NCI-H526 (cell line): ENCODE results near the gene CCDC85B.
A peak's percentile ranks its signal among the peaks of the same experiment; 100 is the strongest.

Experiments
- DNase-seq, 2 experiments: peaks; one replicate each; lab custom pipeline; 2025; lab: John Stamatoyannopoulos, UW

The CCDC85B gene

DNA sequence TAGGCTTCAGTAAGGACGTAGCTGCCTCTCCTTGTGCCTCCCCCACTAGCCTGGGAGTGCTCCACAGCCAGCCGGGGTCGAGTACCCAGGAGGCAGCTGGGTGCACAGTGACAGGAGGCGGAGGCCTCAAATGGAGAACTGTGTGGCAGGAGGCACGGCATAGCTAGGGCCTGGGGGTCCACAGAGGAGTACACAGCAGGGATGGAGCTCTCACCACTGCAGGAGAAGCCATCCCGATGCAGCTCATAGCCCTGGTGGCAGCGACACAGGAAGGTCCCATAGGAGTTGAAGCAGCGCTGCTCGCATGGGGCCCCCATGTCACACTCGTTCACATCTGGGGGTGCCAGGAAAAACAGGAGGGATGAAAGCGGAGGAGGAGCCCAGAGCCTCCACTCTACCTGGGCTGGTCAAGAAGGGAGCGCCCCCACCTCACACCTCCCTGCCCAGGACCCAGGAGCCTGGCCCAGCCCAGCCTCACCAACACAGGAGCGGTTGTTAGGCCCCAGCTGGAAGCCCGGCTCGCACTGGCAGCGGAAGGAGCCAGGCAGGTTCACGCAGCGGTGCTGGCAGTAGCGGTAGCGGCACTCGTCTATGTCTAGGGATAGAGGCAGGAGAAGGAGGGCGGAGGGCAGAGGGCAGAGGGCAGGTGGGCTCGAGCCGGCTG is 20.7 kb upstream of the CCDC85B start:
- DNase-seq, result peak in 1 of 2 experiments; percentile 46

DNA sequence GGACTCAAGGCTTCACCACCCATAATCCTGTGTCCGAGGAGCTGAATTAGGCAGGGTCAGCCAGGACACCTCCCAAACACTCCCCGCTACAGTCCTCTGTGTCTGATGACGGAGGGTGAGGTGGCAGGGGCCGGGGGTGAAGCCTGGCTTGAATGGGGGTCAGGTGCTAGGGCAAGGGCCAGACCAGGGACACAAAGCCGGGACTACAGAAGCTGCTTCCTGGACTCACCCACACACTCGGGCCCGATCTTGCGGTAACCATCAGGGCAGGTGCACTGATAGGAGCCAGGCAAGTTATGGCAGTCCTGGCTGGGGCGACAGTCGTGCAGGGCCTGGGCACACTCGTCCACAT is 20.2 kb upstream of the CCDC85B start:
- DNase-seq, result no peak

DNA sequence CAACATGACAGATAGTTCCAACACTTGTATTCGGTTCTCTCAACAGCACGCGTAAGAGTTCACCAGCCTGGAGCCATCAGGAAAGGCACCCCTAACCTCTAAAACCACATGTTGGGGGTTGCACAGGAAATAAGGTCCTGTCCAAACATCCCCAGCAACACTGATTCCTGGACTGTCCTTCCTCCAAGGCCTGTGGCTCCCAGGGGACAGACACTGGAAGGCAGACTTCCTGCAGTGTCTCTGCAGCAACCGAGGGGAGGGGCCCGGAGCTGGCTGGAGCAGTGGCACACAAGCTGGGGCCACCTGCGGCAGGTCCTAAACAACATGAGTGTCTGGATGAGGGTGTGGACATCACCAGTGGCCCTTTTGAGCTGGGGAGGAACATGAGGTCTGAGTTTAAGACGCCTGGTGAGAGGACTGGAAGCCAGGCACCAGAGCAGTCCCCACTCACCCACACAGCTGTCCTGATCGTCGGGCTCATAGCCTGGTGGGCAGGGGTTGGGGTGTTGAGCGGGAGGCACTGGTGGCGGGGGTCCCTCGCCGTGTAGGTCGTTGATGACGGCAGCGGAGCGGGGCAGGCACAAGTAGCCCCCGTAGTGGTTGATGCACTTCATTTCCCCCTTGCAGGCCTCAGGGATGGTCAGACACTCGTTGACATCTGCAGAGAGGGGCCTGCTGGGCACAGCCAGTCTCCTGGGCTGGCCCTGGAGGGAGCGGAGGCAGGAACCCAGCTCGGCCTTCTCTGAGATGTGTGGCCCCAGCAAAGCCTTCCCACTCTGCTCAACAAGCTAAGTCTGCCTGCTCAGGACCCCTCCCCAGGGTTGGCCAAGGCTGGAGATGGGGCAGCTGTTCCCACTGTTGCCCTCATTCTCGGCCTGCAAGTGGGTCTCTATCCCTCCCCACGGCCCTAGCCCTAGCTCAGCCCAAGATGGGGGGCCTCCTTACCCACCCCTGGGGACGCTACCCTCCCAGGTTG is 19.5 kb upstream of the CCDC85B start:
- DNase-seq, result peak in 1 of 2 experiments; percentile 37

DNA sequence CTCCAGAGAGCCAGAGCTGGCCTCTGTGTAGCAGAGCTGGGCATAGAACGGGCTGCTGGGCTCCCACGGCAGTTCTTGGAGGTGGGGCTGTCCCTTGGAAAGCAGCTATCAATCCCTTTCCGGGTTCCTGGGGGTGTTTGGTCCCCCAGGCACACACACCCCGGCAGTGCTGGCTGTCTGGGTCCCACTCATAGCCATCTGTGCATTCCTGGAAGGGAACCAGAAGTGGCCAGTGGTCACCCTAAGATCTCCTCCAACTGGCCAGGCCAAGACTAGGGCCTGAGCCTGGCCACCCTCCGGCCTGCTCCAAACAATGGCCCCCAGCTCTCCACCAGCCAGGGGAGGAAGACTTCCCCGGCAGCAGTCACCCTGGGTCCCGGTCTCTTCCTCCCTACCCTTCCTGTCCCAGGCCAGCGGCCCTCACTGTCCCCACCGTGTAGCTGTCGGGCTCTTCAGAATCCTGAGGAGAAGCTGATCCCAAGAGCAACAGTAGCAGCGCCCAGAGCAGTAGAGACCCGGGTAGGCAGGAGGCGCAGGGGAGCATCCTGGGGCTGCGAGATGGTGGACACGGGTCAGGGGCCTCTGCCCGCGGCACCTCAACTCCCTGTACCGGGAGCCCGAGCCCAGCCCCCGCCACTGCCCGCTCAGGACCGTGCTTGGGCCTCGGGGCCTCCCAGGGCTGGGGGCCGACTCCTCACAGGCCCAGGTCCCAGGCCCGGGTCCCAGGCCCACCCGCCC is 18.5 kb upstream of the CCDC85B start:
- DNase-seq, result no peak

DNA sequence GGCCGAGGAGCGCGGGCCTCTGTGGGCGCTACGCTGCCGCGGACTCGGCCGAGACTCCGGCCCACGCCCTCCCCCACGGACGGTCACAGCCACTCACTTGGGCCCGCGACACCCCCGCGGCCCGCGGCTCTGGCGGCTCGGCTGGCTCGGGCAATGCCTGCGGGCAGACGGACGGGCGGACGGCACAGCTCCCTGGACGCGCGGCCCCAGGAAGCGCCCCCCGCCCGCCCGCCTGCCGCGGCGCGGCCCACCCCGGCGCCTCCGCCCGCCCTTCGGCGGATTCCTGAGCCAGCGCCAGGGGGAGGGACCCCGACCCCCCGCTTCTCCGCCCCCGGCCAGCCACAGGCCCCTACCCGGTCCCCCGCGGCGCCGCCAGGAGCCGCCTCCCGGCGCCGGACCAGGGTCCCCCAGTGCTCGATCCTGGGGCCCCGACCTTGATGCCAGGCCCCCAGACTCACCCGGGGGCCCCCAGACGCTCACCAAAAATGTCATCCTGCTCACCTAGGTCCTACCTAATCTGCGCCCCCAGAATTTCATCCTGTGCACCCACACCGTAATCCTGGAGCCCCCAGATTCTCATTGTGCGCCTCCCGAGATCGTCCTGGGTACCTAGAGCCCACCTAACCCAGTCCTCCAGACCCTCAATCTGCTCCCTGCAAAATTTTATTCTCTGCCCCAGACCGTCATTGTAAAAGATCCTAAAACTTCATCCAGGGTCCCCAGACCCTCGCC is 17.7 kb upstream of the CCDC85B start, which contains the start of gene EFEMP2:
Gene EFEMP2 (minus strand): TSS at position 215 of the 732 bp plus-strand sequence. CDS start 446 bp downstream, outside the sequence.
- no peak for DNase-seq

- DNase-seq, result peak; percentile 85 to 97
Observed at GRCh38 chr11:65873318-65874156, 16.9 kb upstream of the CCDC85B start.

GRCh38 chr11:65879617-65880016 is 10.9 kb upstream of the CCDC85B start, which contains the start of gene CTSW:
CTSW (plus strand) TSS chr11:65879837; CDS start chr11:65879855, 18 bp downstream.
- no peak for DNase-seq

- DNase-seq, result no peak
Observed at GRCh38 chr11:65880027-65880426, 10.4 kb upstream of the CCDC85B start.

GRCh38 chr11:65880844-65881421 is 9.5 kb upstream of the CCDC85B start:
- DNase-seq, result no peak

GRCh38 chr11:65882120-65883057 is 8.1 kb upstream of the CCDC85B start:
- DNase-seq, result no peak

DNA sequence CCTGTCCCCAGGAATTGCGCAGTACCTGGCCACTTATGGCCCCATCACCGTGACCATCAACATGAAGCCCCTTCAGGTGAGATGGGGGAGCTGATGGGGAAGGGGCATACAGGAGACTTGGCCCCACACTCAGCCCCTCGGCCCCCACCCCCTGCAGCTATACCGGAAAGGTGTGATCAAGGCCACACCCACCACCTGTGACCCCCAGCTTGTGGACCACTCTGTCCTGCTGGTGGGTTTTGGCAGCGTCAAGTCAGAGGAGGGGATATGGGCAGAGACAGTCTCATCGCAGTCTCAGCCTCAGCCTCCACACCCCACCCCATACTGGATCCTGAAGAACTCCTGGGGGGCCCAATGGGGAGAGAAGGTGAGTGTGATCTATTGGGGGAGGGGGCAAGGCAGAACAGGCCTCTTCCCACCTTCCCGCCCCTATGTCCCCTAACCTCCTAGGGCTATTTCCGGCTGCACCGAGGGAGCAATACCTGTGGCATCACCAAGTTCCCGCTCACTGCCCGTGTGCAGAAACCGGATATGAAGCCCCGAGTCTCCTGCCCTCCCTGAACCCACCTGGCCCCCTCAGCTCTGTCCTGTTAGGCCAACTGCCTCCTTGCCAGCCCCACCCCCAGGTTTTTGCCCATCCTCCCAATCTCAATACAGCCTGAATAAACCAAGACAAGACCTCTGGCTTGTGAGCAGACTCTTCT is 7.3 kb upstream of the CCDC85B start:
- no peak for DNase-seq

- DNase-seq, result no peak
Observed at GRCh38 chr11:65883786-65884715, 6.4 kb upstream of the CCDC85B start.

GRCh38 chr11:65884716-65885092 is 5.8 kb upstream of the CCDC85B start:
- DNase-seq, result peak; percentile 29 to 79

DNA sequence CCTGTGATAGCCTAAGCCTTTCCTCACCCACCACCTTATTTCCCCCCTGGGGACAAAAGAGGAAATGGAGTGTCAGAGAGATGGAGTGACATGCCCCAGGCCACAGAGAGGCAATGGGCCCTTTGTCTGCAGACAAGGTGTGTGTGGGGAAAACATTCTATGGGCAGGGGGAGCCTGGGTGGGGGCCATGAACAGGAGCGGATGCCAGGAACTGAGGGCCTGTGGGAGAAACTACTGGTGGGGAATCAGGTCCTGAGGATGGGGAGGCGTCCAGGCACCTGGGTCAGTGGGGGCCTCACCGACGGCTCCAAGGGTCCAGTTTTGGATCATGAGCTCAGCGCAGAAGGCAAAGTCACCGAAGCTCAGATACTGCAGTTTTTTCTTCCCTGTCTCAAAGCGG is 5.2 kb upstream of the CCDC85B start:
- DNase-seq, result no peak

- DNase-seq, result no peak
Observed at GRCh38 chr11:65885808-65886536, 4.5 kb upstream of the CCDC85B start.

DNA sequence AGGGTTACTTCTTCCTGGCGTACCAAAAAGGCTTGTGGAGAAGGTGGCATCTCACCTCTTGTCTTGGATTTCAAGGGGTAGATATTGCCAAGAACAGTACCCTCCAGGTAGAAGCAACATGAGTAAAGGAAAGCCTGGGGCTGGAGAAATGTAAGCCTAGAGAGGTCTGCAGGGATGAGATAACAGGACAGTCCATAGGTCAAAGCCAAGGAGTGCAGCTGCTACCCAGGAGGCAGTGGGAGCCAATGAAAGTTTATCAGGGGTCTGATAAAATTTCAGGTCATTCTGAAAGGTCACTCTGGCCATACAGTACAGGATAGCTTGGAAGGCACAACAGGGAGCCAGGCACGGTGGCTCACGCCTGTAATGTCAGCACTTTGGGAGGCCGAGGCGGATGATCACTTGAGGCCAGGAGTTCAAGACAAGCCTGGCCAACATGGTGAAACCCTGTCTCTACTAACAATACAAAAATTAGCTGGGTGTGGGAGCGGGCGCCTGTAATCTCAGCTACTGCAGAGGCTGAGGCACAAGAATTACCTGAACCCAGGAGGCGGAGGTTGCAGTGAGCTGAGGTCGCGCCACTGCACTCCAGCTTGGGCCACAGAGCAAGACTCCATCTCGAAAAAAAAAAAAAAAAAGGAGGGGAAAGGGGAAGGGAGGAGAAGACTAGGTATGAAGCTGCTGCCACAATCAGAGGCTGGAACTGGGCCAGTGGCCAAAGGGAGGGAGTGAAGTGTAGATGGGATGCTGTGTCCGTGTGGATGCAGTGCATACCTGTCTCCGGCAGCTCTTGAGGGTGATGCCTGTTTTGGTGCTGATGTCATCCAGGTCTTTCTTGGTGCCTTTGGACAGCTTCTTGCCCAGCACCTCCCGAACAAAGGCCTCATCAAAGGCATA is 3.4 kb upstream of the CCDC85B start:
- no peak for DNase-seq
